ENCODE data around the gene HBZ.

HBZ gene

DNA sequence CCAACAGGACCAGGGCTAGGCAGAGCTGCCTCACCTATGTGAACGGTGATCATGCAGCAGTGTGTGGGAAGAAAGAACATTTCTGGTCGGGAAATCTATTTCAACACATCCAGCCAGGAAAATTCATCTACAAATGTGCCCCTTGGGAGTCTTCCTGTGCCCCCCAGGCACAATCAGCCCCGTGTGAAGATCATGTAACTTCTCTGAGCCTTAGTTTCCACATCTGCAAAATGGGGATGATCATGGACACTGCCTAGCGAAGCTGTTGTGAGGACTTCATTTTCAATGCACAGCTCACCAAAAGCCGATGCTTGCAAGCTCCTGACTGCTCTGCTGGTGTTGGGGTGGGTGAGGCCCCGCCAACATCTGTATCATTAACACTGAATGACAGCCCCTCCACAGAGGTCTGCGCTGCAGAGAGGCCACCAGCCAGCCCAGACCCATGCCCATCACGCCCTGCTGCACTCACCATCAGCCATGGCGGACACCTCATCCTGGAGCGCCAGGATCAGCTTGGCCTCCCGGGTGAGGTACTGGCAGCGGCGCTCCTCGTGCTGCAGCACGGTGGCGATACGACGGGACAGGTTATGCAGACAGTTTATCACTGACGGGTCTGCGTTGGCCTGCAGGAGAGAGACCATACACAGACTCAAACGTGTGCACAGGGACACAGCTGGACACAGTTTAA, 40.1 kb upstream of the HBZ start:
- CTCF ChIA-PET = interaction anchor here (0.6 kb wide), 2 partner anchors 22 to 77 kb away, joined by 3 to 4 read pairs; no protein-coding TSS in a partner anchor
- no peak for DNase-seq (ENCODE audit: low spot score)
- POLR2A ChIA-PET (ENCODE audit: low non-redundant PET) = no interaction called here
- TF ChIP-seq, protein P1, sequence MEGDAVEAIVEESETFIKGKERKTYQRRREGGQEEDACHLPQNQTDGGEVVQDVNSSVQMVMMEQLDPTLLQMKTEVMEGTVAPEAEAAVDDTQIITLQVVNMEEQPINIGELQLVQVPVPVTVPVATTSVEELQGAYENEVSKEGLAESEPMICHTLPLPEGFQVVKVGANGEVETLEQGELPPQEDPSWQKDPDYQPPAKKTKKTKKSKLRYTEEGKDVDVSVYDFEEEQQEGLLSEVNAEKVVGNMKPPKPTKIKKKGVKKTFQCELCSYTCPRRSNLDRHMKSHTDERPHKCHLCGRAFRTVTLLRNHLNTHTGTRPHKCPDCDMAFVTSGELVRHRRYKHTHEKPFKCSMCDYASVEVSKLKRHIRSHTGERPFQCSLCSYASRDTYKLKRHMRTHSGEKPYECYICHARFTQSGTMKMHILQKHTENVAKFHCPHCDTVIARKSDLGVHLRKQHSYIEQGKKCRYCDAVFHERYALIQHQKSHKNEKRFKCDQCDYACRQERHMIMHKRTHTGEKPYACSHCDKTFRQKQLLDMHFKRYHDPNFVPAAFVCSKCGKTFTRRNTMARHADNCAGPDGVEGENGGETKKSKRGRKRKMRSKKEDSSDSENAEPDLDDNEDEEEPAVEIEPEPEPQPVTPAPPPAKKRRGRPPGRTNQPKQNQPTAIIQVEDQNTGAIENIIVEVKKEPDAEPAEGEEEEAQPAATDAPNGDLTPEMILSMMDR (conservative IDR thresholded peaks at IDR 0.05; ENCODE audit: low read depth) = no peak
- H3K27ac ChIP-seq = peak overlapping the region; percentile 61; the same call in 1 of the 2 replicates

DNA sequence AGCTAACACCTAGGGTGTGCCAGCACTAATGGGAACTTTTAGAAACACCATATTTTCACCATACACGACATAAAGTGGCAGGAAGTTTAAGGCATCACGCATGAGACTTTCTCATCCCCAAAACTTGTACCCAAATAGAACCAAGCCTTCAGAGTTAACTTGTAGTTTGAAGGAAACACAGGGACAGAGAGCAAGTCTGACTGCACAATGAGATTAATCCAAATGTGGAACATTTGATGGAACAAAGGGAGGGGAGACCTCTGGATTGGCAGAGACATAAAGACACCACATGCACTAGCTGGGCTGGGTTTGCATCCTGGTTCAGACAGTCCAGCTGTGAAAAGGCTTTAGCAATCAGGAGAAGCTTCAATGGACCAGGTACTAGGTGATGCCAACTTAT, 38.1 kb upstream of the HBZ start:
- CTCF ChIA-PET = no interaction called here
- POLR2A ChIA-PET (ENCODE audit: low non-redundant PET) = no interaction called here
- peak overlapping the region; percentile 61 for H3K27ac ChIP-seq
- TF ChIP-seq, protein P1 (conservative IDR thresholded peaks at IDR 0.05; ENCODE audit: low read depth) = no peak
- no peak for DNase-seq (ENCODE audit: low spot score)

DNA sequence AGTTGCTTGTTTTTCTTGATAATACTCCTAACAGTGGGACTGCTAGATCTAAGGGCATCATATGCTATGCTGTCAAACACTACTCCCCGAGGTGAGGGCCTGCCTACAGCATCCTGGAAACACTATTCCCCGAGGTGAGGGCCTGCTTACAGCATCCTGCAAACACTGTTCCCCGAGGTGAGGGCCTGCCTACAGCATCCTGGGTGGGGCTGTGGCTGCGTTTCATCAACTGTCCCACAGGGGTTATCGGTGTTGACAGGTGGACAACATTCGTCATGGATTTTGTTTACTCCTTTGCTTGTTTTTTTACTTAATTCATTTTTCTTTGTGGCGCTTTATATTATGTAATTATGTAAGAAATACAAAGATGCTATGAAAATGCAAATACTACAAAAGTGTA, 36.4 kb upstream of the HBZ start:
- TF ChIP-seq, protein P1 (conservative IDR thresholded peaks at IDR 0.05; ENCODE audit: low read depth) = no peak
- CTCF ChIA-PET = no interaction called here

DNA sequence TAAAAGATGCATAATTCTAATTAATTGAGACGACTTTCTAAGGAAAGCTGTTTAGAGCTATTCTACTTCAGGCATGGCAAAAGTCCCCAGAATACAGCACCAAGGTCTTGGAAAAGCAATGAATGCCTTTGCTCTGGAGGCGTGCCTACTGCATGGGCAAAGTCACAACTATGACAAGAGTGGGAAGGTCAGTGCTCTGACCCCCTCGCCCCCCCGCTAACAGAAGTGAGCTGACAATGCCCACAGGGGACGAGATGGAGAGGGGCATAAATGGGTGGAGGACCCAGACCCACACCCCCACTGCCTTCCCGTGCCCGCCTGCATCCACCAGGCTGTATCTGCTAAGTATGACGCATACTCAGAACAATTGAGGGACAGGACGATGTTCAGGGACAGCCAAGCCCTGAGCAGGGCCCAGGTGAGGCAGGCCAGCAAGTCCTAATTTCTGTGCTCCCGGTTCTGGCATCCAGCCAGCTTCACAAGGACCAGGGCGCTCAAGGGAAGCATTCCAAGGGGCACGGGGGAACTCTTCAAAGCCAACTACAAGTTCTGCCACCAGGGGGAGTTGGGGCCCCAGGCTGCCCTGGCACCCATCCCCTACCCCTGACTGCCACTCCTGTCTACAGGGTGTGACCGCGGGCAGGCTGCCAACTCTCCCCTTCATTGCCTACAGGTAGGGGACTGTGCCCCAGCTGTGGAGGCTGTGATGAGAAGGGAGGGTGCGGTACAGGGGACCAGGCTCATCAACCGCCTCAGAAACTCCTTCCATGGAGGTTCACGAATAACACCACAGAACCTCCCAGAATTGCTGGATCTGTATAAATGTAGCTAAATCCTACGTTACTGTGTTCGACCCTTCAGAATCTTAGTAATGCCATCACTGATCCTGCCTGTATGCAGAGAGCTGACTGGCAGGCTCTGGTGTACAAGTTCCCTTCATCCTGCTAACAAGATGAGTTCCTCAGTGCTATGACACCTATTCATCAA, 34.8 kb upstream of the HBZ start:
- peak; percentile 60 for DNase-seq (ENCODE audit: low spot score)
- ChIA-PET CTCF (interaction anchor here (1.0 to 1.4 kb wide), 5 partner anchors 11 to 245 kb away, joined by 3 to 7 read pairs (median 5); no protein-coding TSS in a partner anchor), POLR2A (ENCODE audit: low non-redundant PET) (no interaction called here)
- peak overlapping the region; percentile 14; the same call in 1 of the 2 replicates for H3K27ac ChIP-seq
- TF ChIP-seq, protein P1 (conservative IDR thresholded peaks at IDR 0.05; ENCODE audit: low read depth) = peak; percentile 78

More for the DNA sequence above, 36.4 kb upstream of the HBZ start:
- no peak overlapping the region for H3K27ac ChIP-seq
- no peak for DNase-seq (ENCODE audit: low spot score)
- POLR2A ChIA-PET (ENCODE audit: low non-redundant PET) = no interaction called here

DNA sequence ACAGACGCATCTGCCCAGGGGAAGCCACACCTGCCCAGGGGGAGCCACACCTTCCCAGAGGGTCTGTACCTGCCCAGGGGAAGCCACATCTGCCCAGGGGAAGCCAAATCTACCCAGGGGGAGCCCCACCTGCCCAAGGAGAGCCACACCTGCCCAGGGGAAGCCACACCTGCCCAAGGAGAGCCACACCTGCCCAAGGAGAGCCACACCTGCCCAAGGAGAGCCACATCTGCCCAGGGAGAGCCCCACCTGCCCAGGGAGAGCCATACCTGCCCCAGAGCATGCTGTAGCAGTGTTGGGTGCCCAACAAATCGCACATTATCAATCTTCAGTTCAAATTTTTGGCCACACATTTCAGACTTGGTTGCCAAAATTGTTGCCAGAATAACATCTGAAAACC, 33.6 kb upstream of the HBZ start:
- TF ChIP-seq, protein P1 (conservative IDR thresholded peaks at IDR 0.05; ENCODE audit: low read depth) = no peak
- POLR2A ChIA-PET (ENCODE audit: low non-redundant PET) = no interaction called here
- CTCF ChIA-PET = interaction anchor here (1.0 to 1.4 kb wide), 2 partner anchors 12 to 63 kb away, joined by 3 to 5 read pairs; no protein-coding TSS in a partner anchor
- peak overlapping the region; percentile 29 for H3K27ac ChIP-seq
- DNase-seq (ENCODE audit: low spot score) = no peak

DNA sequence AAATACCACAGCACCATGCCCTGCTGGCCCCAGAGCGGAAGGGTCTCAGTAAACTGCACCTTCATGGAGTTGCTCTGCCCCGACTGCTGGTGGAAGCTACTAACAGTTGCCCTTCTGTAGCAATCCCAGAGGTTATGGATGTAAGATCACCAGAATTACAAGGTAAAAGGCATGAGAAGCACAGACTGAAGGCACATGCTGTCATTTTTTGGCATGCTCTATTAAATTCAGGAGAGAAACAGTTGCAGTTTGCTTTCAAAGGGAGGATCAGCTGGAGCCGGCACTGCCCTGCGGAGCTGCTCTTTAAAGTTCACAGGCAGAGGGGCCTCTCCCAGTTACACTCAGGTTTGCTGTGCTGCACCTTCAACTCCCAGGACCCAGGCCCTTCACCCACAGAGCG, 33.1 kb upstream of the HBZ start:
- no peak overlapping the region for H3K27ac ChIP-seq
- CTCF ChIA-PET = interaction anchor here (0.6 kb wide), 1 partner anchor 53 kb away, joined by 3 read pairs; no protein-coding TSS in a partner anchor
- no peak for DNase-seq (ENCODE audit: low spot score)
- TF ChIP-seq, protein P1 (conservative IDR thresholded peaks at IDR 0.05; ENCODE audit: low read depth) = no peak
- POLR2A ChIA-PET (ENCODE audit: low non-redundant PET) = no interaction called here

Measured in RWPE1 (cell line).